Measurements from ENCODE around the gene LILRA6. TPM values are rescaled to one million over a fixed set of nuclear protein-coding genes. Genes with fewer than 3 reads are reported as not detected.
A peak's percentile ranks its signal among the peaks of the same experiment; 100 is the strongest.
"Not testable (repeated sequence)": the region's sequence is repeated elsewhere in the genome, so short reads cannot be mapped to it uniquely, and the experiment has no call there.

LILRA6 gene
- total and polyA plus RNA-seq, 7 experiments from 2014 or later, result 0.12 to 27.0 (median 0.97) TPM

- peaks cover 0 to 11% (median 6%) of the 10 kb centered on the region in 7 donors for H3K4me1 Mint-ChIP-seq
- H3K27me3 ChIP-seq (ENCODE audit: control insufficient read depth in 2 of 2, insufficient read depth in 2 of 2, low read length in 2 of 2), result no peaks in the 10 kb centered on the region
- no peaks in the 10 kb centered on the region for H3K4me1 ChIP-seq (ENCODE audit: control insufficient read depth in 2 of 2, insufficient read depth in 2 of 2, low read length in 2 of 2)
- H3K9me3 Mint-ChIP-seq, result no peaks in the 10 kb centered on the region
- no peak within 1 kb of the TSS for H3K27ac ChIP-seq (ENCODE audit: low read depth, low read length)
- peaks cover 27 to 37% (median 28%) of the 10 kb centered on the region in 5 donors for H3K27me3 Mint-ChIP-seq
- intact Hi-C loops (cut with micrococcal nuclease), result no loop called here
- ATAC-seq (peak; percentile 47), DNase-seq (no peak)
- CTCF ChIA-PET, result no interaction called here
- no peaks in the 10 kb centered on the region for H3K9me3 ChIP-seq (ENCODE audit: control insufficient read depth in 2 of 3, low read length in 3 of 3)
- H3K36me3 ChIP-seq (ENCODE audit: control insufficient read depth in 2 of 3, insufficient read depth in 3 of 3, low read length in 3 of 3), result no peaks in the 10 kb centered on the region
- no peak within 1 kb of the TSS for H3K27ac Mint-ChIP-seq
- peak within 1 kb of the TSS in 1 of 10 donors; percentile 27 for H3K4me3 Mint-ChIP-seq
- POLR2A ChIA-PET, result no interaction called here
- H3K4me3 ChIP-seq (ENCODE audit: low read length), result no peak within 1 kb of the TSS
- H3K36me3 Mint-ChIP-seq, result peaks cover 0 to 5% (median 0%) of the 10 kb centered on the region in 5 donors
These were observed 38.6 kb upstream of the LILRA6 start, which contains the start of gene LILRB2 for GRCh38 chr19:54281007-54281728. LILRB2 (minus strand) TSS chr19:54281110; CDS start chr19:54280496, 614 bp downstream.

- intact Hi-C loops (cut with micrococcal nuclease); H3K36me3 ChIP-seq (ENCODE audit: control insufficient read depth in 2 of 3, insufficient read depth in 3 of 3, low read length in 3 of 3); DNase-seq; H3K4me3 ChIP-seq (ENCODE audit: low read length); POLR2A ChIA-PET; H3K27ac ChIP-seq (ENCODE audit: low read depth, low read length); H3K36me3 Mint-ChIP-seq; H3K27me3 ChIP-seq (ENCODE audit: control insufficient read depth in 2 of 2, insufficient read depth in 2 of 2, low read length in 2 of 2); CTCF ChIA-PET; H3K9me3 Mint-ChIP-seq; H3K4me1 ChIP-seq (ENCODE audit: control insufficient read depth in 2 of 2, insufficient read depth in 2 of 2, low read length in 2 of 2); H3K9me3 ChIP-seq (ENCODE audit: control insufficient read depth in 2 of 3, low read length in 3 of 3); H3K27ac Mint-ChIP-seq: not testable (repeated sequence)
- ATAC-seq, result peak; percentile 72
- Mint-ChIP-seq H3K4me3 (peak overlapping the region in 1 of 10 donors; percentile 27), H3K4me1 (peaks cover 0 to 11% (median 6%) of the 10 kb centered on the region in 7 donors), H3K27me3 (peaks cover 27 to 44% (median 28%) of the 10 kb centered on the region in 5 donors)
These were observed 37.9 kb upstream of the LILRA6 start for GRCh38 chr19:54280441-54280840.

- H3K4me1 Mint-ChIP-seq, result peaks cover 0 to 11% (median 5%) of the 10 kb centered on the region in 7 donors
- H3K27ac Mint-ChIP-seq; H3K4me1 ChIP-seq (ENCODE audit: control insufficient read depth in 2 of 2, insufficient read depth in 2 of 2, low read length in 2 of 2); H3K9me3 ChIP-seq (ENCODE audit: control insufficient read depth in 2 of 3, low read length in 3 of 3); CTCF ChIA-PET; POLR2A ChIA-PET; DNase-seq; H3K9me3 Mint-ChIP-seq; intact Hi-C loops (cut with micrococcal nuclease); H3K27ac ChIP-seq (ENCODE audit: low read depth, low read length); ATAC-seq; H3K4me3 ChIP-seq (ENCODE audit: low read length); H3K36me3 Mint-ChIP-seq; H3K27me3 ChIP-seq (ENCODE audit: control insufficient read depth in 2 of 2, insufficient read depth in 2 of 2, low read length in 2 of 2); H3K36me3 ChIP-seq (ENCODE audit: control insufficient read depth in 2 of 3, insufficient read depth in 3 of 3, low read length in 3 of 3): not testable (repeated sequence)
- peak overlapping the region in 1 of 10 donors; percentile 27 for H3K4me3 Mint-ChIP-seq
- H3K27me3 Mint-ChIP-seq, result peaks cover 27 to 48% (median 28%) of the 10 kb centered on the region in 5 donors
These were observed 37.4 kb upstream of the LILRA6 start for GRCh38 chr19:54280025-54280424.

GRCh38 chr19:54279406-54279962, 36.9 kb upstream of the LILRA6 start:
- ChIA-PET CTCF (no interaction called here), POLR2A (no interaction called here)
- Histone ChIP-seq H3K9me3 (ENCODE audit: control insufficient read depth in 2 of 3, low read length in 3 of 3) (no peaks in the 10 kb centered on the region), H3K4me1 (ENCODE audit: control insufficient read depth in 2 of 2, insufficient read depth in 2 of 2, low read length in 2 of 2) (no peaks in the 10 kb centered on the region), H3K4me3 (ENCODE audit: low read length) (no peak overlapping the region), H3K27me3 (ENCODE audit: control insufficient read depth in 2 of 2, insufficient read depth in 2 of 2, low read length in 2 of 2) (no peaks in the 10 kb centered on the region), H3K36me3 (ENCODE audit: control insufficient read depth in 2 of 3, insufficient read depth in 3 of 3, low read length in 3 of 3) (no peaks in the 10 kb centered on the region), H3K27ac (ENCODE audit: low read depth, low read length) (no peak overlapping the region)
- peaks cover 27 to 49% (median 28%) of the 10 kb centered on the region in 5 donors for H3K27me3 Mint-ChIP-seq
- intact Hi-C loops (cut with micrococcal nuclease), result no loop called here
- DNase-seq (no peak), ATAC-seq (no peak)
- H3K27ac Mint-ChIP-seq, result no peak overlapping the region
- no peak overlapping the region for H3K4me3 Mint-ChIP-seq
- H3K4me1 Mint-ChIP-seq, result peaks cover 0 to 11% (median 0%) of the 10 kb centered on the region in 7 donors
- peaks cover 0 to 5% (median 0%) of the 10 kb centered on the region in 5 donors for H3K36me3 Mint-ChIP-seq
- no peaks in the 10 kb centered on the region for H3K9me3 Mint-ChIP-seq

- DNase-seq; H3K4me1 Mint-ChIP-seq; H3K27ac ChIP-seq (ENCODE audit: low read depth, low read length); H3K4me3 Mint-ChIP-seq; H3K36me3 Mint-ChIP-seq; H3K27me3 ChIP-seq (ENCODE audit: control insufficient read depth in 2 of 2, insufficient read depth in 2 of 2, low read length in 2 of 2); ATAC-seq; POLR2A ChIA-PET; H3K36me3 ChIP-seq (ENCODE audit: control insufficient read depth in 2 of 3, insufficient read depth in 3 of 3, low read length in 3 of 3); H3K4me3 ChIP-seq (ENCODE audit: low read length); H3K4me1 ChIP-seq (ENCODE audit: control insufficient read depth in 2 of 2, insufficient read depth in 2 of 2, low read length in 2 of 2); intact Hi-C loops (cut with micrococcal nuclease); CTCF ChIA-PET; H3K9me3 Mint-ChIP-seq; H3K9me3 ChIP-seq (ENCODE audit: control insufficient read depth in 2 of 3, low read length in 3 of 3): not testable (repeated sequence)
- peaks cover 27 to 54% (median 28%) of the 10 kb centered on the region in 5 donors for H3K27me3 Mint-ChIP-seq
- peak overlapping the region in 1 of 9 donors; percentile 36 for H3K27ac Mint-ChIP-seq
These were observed 36.1 kb upstream of the LILRA6 start for GRCh38 chr19:54278571-54279195.

GRCh38 chr19:54278056-54278455, 35.5 kb upstream of the LILRA6 start:
- H3K4me1 ChIP-seq (ENCODE audit: control insufficient read depth in 2 of 2, insufficient read depth in 2 of 2, low read length in 2 of 2), result not testable (repeated sequence)

More at GRCh38 chr19:54278056-54278455, 35.5 kb upstream of the LILRA6 start:
- H3K4me3 Mint-ChIP-seq; H3K27me3 ChIP-seq (ENCODE audit: control insufficient read depth in 2 of 2, insufficient read depth in 2 of 2, low read length in 2 of 2); H3K9me3 ChIP-seq (ENCODE audit: control insufficient read depth in 2 of 3, low read length in 3 of 3); H3K36me3 Mint-ChIP-seq; H3K36me3 ChIP-seq (ENCODE audit: control insufficient read depth in 2 of 3, insufficient read depth in 3 of 3, low read length in 3 of 3); CTCF ChIA-PET; intact Hi-C loops (cut with micrococcal nuclease); H3K27ac ChIP-seq (ENCODE audit: low read depth, low read length); ATAC-seq; POLR2A ChIA-PET; DNase-seq; H3K9me3 Mint-ChIP-seq; H3K4me3 ChIP-seq (ENCODE audit: low read length): not testable (repeated sequence)
- peaks cover 24 to 54% (median 28%) of the 10 kb centered on the region in 5 donors for H3K27me3 Mint-ChIP-seq
- H3K27ac Mint-ChIP-seq, result peak overlapping the region in 1 of 9 donors; percentile 36
- H3K4me1 Mint-ChIP-seq, result peaks cover 0 to 11% (median 0%) of the 10 kb centered on the region in 7 donors

Measured in naive thymus-derived CD4-positive, alpha-beta T cell (primary cell).